Ramos (cell line): ENCODE measurements around the gene DCD.
"Not testable (repeated sequence)": the region's sequence is repeated elsewhere in the genome, so short reads cannot be mapped to it uniquely, and the experiment has no call there.

Experiments
- in situ Hi-C: fragments of 300-500 bp; cut with MboI; formaldehyde crosslinking; loops from one replicate; pipeline ENCODE4 v1.14.3; 2022; ENCODE audit warnings: low sequenced_read_pairs; ENCODE audit not compliant: unreplicated experiment

DCD gene

GRCh38 chr12:54657105-54657607, 9.0 kb upstream of the DCD start:
- in situ Hi-C loops, result no loop called here

- in situ Hi-C loops, result no loop called here
These were observed 6.8 kb upstream of the DCD start for GRCh38 chr12:54654926-54655325.

DNA sequence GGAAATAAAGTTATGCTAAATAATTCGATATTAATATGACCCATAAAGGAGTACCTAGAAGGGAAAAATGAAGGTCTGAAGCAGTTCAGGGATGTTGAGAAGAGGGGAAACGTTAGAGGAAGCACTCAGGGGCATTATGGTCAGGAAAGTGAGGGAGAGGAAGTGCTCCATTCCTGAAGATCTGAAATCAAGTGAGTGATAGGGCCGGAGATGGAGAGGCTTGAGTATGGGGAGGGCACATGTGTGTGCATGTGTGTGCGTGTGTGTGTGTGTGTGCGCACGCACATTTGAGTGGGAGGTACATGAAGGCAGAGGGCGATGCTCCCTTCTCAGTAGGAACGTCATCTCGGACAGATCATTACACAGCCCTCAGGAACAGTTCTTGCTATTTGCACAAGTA, 4.9 kb upstream of the DCD start:
- in situ Hi-C loops, result no loop called here

GRCh38 chr12:54650889-54651288, 2.7 kb upstream of the DCD start:
- in situ Hi-C loops, result no loop called here

DNA sequence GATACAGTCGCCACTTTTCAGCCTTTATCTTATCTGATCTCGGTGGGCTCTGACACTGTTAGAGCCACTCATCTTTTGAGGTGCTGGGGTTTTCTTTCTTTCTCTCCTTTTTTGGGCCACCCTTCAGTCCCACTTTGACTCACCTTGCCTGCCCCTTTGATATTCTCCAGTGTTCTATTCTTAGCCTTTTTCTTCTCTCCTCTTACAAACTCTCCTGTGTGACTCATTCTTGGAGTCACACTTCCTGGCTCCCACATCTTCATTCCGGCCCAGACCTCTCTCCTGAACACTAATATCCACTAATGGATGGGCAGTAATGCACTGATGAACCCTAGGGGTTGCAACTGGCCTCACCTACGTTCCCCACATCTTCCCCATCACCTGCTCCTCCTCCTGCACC, 2.2 kb upstream of the DCD start:
- in situ Hi-C loops, result no loop called here

DNA sequence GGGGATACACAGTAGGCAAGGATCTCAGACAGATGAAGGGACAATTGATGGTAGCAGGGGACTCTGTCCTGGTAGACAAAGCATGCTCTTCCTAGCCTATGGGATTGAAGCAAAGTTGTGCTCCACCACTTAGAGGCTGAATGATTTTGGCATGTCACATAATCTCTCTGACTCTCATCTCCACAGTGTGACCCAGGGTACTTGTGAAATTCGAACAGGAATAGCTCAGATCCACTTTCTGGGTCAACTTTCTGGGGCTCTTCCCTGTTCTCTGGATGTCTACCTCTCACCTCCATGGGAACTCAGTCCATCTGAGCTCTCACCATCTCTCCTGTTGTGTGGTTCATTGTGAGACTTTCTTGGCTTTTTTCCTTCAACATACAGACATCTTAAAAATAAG, 1.7 kb upstream of the DCD start:
- in situ Hi-C loops, result no loop called here

- in situ Hi-C loops, result no loop called here
These were observed 6.6 kb downstream of the DCD start for GRCh38 chr12:54641554-54641953.

GRCh38 chr12:54641089-54641488, 7.1 kb downstream of the DCD start:
- in situ Hi-C loops, result no loop called here

- in situ Hi-C loops, result not testable (repeated sequence)
These were observed 9.1 kb downstream of the DCD start for GRCh38 chr12:54639112-54639511.

DNA sequence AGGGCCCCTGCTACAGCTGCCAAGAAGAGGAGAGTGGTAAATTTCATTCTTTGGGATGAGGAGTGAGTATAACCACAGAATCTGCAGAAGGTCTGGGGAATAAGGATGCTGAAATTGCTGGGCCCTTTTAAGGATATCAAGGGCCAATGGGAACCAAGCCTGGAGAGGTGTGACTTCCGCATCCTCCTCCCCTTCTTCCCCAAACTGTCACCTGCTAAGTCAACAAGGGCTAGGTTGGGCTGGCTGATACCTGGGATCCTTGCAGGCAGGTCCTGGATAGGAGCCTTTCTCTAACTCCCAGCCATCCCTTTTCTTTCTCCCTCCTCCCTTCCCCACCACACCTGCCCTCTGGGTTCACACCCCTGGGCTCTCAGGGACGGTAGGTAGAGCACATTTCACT, 13.4 kb downstream of the DCD start, which contains the start of gene LACRT:
Gene LACRT (minus strand): TSS at position 101 of the 400 bp plus-strand sequence. CDS start 54 bp downstream, at position 47.
- in situ Hi-C loops, result no loop called here

DNA sequence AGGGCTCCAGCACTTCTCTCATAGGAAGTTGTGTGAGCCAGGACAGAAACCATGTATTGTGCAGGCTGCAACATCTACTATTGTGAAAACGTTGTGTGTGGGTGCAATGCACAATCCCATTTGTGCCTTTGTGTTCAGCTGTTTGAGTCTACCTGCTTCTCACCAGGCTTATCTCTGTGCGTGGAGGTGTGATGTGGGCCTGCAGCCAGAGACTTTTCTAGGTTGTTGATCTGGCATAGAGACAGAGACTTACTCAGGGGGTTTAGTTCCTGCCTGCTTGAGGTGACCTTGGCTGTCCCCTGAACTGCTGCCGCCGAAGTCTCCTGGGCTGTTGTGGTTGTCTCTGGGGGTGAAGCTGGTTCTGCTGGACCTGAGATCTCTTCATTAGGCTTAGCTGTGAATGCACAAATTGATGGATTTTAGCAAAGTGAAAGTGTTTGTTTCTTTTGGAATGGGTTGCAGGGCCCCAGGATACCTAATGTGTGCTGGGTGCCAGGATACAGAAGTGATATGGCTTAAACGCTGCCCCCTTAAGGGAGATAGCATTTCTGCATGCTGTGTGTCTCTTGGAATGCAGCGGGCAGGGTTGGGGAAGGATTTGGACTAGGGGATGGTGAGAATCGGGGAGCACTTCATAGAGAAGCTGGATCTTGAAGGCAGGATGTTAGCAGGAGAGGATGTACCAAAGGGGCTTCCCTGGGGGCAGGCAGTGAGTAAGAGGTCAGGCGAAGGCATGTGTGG, 16.0 kb downstream of the DCD start:
- in situ Hi-C loops, result no loop called here

DNA sequence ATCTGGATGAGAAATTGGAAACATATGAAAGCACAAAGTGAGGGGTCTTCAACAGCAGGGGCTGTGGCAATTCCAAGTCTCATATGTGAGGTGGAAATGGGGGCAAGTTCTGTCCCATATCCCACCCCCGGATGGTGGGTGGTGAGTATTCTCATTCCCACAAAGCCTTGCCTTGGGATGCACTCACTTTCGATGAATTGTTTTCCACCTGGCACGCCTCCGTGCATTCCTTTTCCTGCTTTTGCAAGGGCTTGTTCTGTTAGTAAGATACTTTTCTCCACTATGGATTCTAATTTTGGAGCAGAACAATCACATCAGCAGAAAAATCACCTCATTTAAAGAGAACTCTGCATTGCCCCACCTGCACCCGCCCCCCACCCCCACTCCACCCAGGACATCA, 16.6 kb downstream of the DCD start:
- in situ Hi-C loops, result no loop called here

GRCh38 chr12:54629925-54630324, 18.2 kb downstream of the DCD start:
- in situ Hi-C loops, result no loop called here

DNA sequence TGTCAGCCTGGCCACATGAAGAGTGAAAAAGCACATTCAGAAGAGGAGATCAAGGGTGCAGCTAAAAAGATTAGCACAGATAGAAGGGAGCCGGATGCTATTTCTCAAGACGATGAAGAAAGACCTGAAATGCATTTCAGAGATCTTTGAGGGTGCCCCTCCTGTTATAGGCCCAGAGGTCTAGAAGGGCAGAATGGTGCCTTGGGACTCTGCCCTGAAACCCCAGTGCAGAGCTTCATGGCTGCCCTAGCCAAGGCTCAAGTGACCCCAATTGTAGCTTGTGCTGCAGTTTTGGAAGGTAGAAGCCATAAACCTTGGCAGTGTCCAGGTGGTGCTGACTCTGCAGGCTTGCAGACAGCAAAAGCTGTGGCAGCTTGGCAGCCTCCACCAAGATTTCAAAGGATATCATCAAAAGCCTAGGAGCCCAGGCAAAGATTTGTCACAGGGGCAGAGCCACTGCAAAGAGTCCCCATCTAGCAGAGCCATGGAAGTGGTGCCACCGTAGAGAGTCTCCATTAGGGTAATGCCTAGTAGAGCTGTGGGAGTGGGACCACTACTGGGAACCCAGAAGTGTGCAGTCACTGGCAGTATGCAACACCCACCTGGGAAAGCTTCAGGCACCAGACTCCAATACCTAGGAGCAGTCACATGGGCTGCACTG, 19.8 kb downstream of the DCD start:
- in situ Hi-C loops, result no loop called here

DNA sequence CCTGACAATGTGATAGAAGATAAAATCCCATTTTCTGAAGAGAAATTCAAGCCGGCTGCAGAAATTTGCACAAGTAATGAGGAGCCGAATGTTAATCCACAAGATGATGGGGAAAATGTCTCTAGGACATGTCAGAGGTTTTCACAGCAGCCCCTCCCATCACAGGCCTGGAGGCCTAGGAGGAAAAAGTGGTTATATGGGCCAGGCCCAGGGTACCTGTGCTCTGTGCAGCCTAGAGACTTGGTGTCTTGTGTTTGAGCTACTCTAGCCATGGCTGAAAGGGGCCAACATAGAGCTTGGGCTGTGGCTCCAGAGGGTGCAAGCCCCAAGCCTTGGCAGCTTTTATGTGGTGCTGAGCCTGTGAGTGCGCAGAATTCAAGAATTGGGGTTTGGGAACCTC, 20.9 kb downstream of the DCD start:
- in situ Hi-C loops, result no loop called here

- in situ Hi-C loops, result no loop called here
These were observed 22.6 kb downstream of the DCD start for GRCh38 chr12:54625598-54625997.

DNA sequence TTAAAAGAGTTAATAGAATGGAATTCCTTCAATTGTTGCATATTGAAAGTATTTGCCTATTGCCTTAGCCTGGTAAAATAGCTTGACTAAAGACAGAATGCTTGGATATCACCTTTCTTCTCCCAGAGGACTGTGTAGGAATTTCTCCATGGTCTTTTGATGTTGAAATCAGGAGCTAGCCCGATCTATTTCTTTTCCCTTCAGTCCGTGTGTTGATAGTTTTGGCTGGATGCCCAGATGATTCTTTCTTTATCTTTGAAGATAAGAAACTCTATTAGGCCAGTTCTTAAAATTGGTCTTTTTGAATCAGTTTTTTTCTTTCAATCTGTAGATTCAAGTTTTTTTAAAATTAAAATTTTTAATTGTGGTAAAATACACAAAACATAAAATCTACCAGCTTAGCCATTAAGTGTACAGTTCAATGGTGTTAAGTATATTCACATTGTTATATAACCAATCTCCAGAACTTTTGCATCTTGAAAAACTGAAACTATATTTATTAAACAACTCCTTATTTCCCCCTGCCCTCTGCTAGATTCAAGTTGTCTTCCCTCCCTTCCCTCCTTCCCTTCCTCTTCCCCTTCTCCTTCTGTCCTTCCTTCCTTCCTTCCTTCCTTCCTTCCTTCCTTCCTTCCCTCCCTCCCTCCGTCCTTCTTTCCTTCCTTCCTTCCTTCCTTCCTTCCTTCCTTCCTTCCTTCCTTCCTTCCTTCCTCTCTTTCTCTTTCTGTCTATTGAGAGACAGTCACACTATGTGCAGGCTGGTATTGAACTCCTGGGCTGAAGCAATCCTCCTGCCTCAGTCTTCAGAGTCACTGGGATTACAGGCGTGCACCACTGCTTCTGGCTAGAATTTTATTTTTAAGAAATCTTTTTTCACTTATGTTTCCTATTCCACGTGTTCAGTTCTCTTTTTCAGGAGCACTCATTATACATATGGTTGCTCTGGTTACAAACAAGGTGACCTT, 23.6 kb downstream of the DCD start:
- in situ Hi-C loops, result no loop called here

GRCh38 chr12:54622463-54623183, 25.5 kb downstream of the DCD start:
- in situ Hi-C loops, result no loop called here

GRCh38 chr12:54616933-54617680, 31.1 kb downstream of the DCD start:
- in situ Hi-C loops, result no loop called here
